GM19397 (cell line): ENCODE results near the gene CRABP2.

ENCODE experiments used
- ATAC-seq: cut with Tn5 transposase; IDR thresholded peaks from one replicate; pipeline ENCODE4 v1.9.1; 2021; ENCODE audit warnings: mild to moderate bottlenecking, moderate library complexity; ENCODE audit not compliant: unreplicated experiment

CRABP2 gene

GRCh38 chr1:156691665-156692440, 13.5 kb downstream of the CRABP2 start:
- ATAC-seq: no peak

GRCh38 chr1:156691191-156691590, 14.2 kb downstream of the CRABP2 start:
- ATAC-seq: no peak

GRCh38 chr1:156690675-156691036, 14.7 kb downstream of the CRABP2 start:
- ATAC-seq: no peak

GRCh38 chr1:156689953-156690674, 15.3 kb downstream of the CRABP2 start:
- no peak for ATAC-seq

GRCh38 chr1:156689035-156689952, 16.1 kb downstream of the CRABP2 start:
- peak; percentile 58 for ATAC-seq

- no peak for ATAC-seq
These were observed 21.1 kb downstream of the CRABP2 start for GRCh38 chr1:156684227-156684782.

GRCh38 chr1:156682166-156682890, 23.1 kb downstream of the CRABP2 start:
- no peak for ATAC-seq

- ATAC-seq: no peak
These were observed 24.0 kb downstream of the CRABP2 start for GRCh38 chr1:156681196-156681960.

GRCh38 chr1:156680056-156680455, 25.3 kb downstream of the CRABP2 start:
- no peak for ATAC-seq

- no peak for ATAC-seq
These were observed 27.5 kb downstream of the CRABP2 start for GRCh38 chr1:156677616-156678596.

GRCh38 chr1:156676820-156677615, 28.4 kb downstream of the CRABP2 start, which contains the start of gene NES:
NES (minus strand) TSS chr1:156677407; CDS start chr1:156677264, 143 bp downstream.
- no peak for ATAC-seq

GRCh38 chr1:156676114-156676819, 29.1 kb downstream of the CRABP2 start:
- ATAC-seq: no peak

GRCh38 chr1:156675210-156676113, 29.9 kb downstream of the CRABP2 start:
- ATAC-seq: no peak

GRCh38 chr1:156673387-156674121, 31.8 kb downstream of the CRABP2 start:
- no peak for ATAC-seq

GRCh38 chr1:156671804-156672203, 33.6 kb downstream of the CRABP2 start:
- no peak for ATAC-seq
